NCI-H2227 (cell line): ENCODE data around the gene WHRN.

Experiments used
- DNase-seq: peaks from one replicate; lab custom pipeline; 2025; ENCODE audit not compliant: unreplicated experiment; lab: John Stamatoyannopoulos, UW

Gene WHRN

DNA sequence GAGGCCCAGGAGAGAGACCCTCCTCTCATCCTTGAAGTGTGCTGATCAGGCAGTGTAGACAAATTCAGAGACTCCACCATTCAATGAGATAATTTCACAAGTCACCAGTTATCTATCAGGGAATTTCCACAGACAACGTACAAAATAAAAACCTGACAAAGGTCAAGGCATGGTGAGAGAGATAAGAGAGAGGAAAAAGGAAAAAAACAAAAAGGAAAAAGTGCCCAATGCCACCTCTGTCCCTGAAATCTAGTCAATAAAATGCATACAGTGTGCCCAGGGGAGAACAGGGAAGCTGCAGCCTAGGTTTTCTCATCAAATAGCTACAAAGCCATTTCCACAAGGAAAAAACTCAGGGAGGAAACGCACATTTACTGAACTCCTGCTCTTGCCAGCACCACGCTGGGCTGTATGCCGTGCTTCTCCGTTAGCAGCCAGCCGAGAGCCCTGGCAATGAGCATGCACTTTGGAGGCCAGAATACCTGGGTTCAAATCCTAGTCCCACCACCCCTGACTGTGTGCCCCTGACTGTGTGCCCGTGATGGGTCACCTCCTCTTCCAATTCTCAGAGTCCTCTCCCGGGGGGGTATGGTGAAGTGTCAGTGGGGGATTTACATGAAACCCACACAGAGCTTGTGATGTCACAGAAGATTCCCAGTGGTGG is 11.6 kb downstream of the WHRN start:
- DNase-seq: no peak

- DNase-seq: no peak
Observed at GRCh38 chr9:114492991-114493390, 12.3 kb downstream of the WHRN start.

GRCh38 chr9:114491430-114492003 is 13.8 kb downstream of the WHRN start:
- DNase-seq: no peak

DNA sequence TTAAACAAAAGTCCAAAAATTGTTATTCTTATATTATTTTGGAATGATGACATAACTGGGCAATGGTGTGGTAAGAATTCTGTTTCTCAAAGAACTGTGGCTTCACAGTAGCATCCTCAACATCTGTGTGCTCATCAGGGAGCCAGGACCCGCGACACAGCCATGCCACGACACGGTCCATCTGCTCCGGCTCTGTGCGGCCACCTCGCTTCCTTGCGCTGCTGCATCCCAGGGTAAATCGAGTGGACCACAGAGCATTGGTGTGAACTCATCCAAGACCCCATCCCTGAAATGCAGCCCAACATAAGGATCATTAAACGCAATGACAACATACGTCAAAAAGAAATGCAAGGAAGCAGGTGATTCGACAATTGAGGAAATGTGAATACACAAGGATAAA is 15.3 kb downstream of the WHRN start:
- no peak for DNase-seq

DNA sequence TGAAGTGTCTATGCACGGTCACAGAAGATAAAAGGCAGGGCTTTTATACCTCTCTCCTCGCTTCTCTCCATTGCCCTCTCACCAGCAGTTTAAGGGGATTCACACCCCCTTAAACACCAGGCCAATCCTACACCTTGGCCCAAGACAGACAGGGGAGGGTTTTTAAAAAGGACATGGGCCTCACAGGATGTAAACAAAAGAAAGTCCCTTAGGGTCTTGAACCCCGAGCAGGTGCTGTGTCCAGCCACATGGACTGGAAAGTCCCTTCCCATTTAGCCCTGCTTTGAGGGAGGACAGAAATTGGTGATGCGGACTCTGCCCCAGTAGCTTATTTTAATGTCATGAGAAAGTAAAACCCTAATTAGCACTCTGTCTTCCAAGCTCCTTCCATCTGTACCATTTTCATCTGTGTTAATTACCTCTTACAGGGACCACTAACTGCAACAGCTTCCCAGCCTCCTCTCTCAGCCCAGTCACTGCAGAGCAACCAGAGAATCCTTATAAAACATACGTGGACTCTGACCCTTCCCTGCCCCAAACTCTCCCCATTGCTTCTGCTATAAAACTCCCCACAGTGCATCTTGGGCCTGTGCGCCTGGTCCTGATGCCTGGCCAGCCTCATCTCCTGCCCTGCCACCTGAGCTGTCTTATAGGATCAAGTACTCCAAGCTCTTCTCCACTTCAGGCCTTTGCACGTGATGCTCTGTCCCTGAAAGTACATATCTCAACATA is 16.7 kb downstream of the WHRN start:
- no peak for DNase-seq

DNA sequence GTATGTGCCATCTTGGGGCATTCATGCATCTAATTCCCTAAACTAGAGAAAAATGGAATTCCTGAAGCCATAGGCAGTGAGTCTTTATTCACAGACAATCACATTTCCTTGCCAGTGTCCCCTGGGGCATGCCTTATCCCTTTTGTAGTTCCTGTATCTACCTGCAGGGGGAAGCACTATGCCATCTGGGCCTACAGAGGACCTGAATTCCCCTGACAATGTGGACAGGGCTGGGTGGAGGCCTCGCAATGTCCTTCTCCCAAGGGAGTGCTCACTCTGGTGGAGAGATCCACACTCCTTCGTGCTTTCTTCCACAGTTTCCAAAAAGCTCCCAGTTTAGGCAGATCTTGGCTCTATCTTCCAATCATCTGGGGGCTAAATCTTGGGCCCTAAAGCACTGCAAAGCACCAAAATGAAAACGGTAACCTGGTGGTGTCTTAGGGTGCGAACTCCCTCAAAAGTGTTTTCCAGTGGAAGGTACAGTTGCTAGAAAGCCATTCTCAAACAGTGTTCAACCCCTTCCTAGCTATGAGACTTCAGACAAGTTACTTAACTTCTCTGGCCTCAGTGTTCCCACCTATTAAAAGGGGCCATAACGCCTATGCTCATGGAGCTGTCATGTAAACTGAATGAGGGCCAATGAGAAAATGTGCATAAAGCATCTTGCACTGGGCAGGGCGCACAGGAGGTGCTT is 17.5 kb downstream of the WHRN start:
- peak; percentile 72 for DNase-seq

DNA sequence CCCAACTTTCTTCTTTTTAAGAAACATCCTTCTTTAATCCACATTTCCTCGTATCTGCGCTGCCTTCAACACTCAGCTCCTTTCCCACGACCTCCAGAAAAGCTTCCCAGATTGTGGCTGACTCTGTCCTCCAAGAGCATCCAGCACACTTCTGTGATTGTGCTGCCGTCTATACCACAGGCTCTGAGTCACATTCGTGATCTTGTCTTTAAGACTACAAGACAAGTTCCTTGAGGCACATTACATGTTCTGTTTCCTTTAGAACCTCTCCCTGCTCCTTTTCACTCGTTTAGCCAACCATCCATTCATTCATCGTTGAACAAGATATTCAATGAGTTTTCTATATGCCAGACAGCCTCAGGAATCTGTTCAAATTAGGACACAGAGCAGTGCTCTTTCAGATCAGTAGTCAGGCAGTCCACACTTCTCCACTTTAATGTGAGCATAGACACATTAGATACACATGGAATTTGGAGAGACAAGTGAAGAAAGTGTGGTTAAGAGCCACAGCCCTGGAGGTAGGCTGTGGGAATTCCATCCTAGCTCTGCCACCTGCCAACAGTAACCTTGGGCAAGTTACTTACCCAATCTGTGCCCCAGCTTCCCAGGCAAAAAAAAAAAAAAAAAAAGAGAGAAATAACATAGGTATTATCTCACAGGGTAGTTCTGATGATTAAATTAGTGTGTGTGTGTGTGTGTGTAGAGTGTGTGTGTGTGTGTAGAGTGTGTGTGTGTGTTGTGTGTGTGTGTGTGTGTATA is 18.9 kb downstream of the WHRN start:
- DNase-seq: no peak

DNA sequence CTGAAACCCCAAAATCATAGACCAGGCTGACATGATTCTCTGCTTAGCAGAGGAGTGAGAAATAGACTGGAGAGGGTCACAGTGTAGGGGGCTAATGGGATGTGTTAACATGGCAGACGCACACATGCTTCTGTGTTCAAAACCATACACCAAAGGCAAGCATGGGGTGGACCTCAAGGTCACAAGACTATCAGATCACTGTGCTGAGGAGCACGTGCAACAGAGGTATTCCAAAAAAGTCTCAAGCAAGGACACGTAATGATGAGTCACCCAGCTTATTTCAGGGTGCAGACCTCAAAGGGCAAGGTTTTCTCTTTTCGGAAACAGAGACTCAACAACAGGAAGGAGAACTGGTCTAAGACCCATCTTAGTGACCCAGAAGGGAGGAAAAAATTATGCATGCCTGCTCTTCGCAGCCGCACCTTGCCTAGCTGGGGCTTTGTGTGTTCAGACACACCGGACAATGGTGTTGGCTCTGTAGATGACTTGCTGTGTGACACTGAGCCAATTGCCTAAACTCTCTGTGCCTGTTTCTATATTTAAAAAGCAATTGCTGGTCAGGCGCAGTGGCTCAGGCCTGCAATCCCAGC is 20.3 kb downstream of the WHRN start:
- no peak for DNase-seq

DNA sequence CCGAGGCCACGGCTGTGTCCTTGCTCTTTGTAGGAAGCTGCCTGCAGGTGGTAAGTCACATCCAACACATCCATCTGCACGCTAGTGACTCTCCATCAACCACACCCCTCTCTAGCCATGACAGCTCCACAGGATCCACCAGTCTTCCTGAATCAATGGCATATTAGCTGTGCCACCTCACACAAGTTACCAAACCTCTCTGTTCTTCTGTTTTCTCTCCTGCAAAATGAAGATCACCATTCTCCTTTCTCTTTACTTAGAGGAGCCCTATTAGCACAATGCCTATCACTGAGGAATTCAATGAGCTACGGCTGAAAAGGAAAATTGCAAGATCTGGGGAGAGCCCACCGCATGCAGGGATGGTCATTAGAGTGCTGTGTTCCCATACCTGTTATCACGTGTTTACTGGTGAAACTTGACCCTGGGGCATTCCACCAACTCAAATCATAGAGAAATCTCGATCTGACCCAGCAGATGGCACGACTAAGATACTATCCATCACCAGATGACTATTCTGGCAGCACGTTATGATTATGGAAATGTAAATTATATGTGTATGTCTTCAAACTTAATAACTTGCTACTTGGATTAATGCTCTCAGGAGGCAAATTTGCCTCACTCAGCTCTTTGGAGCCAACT is 20.9 kb downstream of the WHRN start:
- DNase-seq: no peak

GRCh38 chr9:114483499-114483898 is 21.8 kb downstream of the WHRN start:
- DNase-seq: no peak

DNA sequence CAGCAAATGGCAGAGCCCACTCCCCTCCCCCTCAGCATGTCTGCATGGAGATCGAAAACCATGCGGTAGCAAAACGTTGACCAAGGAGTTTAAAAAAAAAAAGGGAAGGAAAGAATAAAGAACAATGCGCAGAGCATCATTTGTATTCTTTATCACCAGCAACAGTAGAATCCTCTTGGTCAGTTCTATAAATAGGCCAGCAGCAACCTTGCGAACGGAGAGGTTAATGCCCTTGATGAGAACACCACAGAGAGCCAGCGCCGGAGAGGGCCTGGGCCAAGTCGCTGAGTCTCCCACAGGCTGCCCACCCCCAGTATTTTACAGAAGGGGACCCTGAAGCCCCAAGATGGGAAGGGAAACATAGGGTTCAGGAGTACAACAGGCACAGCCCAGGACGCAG is 22.7 kb downstream of the WHRN start:
- no peak for DNase-seq

DNA sequence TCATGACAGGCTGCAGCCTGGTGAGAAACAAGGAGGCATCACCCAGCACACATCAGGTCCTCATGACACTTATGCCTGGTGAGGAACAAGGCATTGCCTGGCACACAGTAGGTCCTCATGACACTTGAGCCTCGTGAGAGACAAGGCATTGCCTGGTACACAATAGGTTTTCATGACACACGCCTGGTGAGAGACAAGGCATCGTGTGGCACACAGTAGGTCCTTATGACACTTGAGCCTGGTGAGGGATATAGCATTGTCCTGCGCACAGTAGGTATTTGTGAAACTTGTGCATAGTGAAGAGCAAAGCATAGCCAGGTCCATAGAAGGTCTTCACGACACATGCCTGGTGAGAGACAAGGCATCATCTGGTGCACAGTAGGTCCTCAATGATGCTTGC is 23.5 kb downstream of the WHRN start:
- DNase-seq: no peak

- no peak for DNase-seq
Observed at GRCh38 chr9:114480746-114481435, 24.4 kb downstream of the WHRN start.

DNA sequence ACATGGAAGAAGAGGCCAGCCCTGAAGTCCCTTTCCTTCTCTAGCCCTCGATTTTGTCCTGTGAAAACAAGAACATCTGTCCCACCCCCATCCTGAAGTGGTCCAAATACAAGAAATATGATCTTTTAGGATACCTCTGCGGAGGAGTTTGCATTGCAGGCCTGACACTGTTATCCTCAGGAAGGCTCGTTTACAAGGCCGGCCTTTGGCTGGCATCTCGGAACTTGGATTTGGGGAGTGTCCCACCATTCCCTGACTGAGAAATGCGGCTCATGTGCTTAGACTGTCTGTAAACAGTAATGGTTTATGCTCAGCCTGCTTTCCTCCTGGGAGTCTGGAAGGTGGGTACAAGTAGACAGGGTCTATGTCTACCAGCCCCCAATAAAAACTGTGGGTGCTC is 26.4 kb downstream of the WHRN start:
- DNase-seq: no peak

- no peak for DNase-seq
Observed at GRCh38 chr9:114478459-114478858, 26.8 kb downstream of the WHRN start.

GRCh38 chr9:114477642-114478041 is 27.6 kb downstream of the WHRN start:
- DNase-seq: no peak

GRCh38 chr9:114476891-114477469 is 28.3 kb downstream of the WHRN start:
- DNase-seq: no peak

DNA sequence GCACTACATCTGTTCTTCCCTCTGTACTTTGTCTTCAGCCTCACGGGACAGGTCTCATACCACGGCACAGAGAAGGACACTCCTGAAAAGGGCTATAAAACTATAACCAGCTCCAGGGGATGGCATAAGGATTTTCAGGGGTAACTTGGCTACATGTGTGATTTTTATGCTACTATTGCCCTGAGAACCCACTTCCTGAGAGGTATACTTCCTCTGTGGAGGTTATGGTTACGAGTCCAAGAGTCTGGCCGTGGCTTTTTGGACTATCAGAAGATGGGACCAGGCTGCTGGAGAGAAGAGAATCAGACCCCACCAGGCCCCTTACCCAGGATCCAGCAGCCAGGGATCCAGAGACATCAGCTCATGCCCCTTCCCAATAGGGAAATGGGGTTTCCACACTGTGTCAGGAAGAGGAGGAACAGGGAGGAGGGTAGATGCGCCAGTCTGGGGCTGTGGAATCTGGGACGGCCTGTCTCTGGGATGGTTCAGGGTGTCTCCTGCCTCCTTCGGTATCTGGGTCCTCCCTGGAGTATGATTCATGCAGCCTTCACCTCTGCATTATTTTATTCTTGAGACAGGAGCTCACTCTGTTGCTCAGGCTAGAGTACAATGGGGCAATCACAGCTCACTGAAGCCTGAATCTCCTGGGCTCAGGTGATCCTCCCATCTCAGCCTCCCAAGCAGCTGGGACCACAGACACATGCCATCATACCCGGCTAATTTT is 29.7 kb downstream of the WHRN start:
- DNase-seq: no peak

DNA sequence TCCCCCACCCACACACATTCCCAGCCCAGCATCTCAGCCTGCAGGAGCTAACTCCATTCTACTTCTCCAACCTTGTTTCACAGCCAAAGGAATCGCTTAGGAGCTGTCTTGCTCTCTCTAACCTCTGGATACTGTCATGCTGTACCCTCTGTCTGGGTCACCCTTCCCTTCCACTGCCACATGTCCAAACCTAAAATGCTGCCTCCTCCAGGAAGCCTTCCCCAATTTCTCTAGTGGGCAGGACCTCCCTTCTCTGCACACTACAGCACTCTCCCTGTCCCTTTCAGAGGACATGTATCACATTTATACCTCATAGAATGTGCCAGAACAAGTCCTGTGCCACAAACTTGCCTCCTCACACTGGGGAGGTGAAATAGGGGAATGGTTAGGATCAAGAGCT is 30.8 kb downstream of the WHRN start:
- no peak for DNase-seq
